Nephron (organoid): ENCODE measurements around the gene CHMP2A.
A peak's percentile ranks its signal among the peaks of the same experiment; 100 is the strongest.

Experiments
- H3K27ac Mint-ChIP-seq, 3 experiments: 2 replicates each; pipeline ENCODE4 v1.8.0; 2020; ENCODE audit warnings: mixed read lengths in 3 of 3, mild to moderate bottlenecking in 2 of 3, moderate library complexity in 1 of 3
- H3K27me3 Mint-ChIP-seq: 2 replicates; pipeline ENCODE4 v1.8.0; 2021; ENCODE audit warnings: low read depth, mild to moderate bottlenecking, moderate library complexity, mixed read lengths
- H3K36me3 Mint-ChIP-seq: 2 replicates; pipeline ENCODE4 v1.8.0; 2020; ENCODE audit warnings: low read depth, mixed read lengths
- H3K4me1 Mint-ChIP-seq: 2 replicates; pipeline ENCODE4 v1.8.0; 2020; ENCODE audit warnings: mixed read lengths
- H3K4me3 Mint-ChIP-seq, 3 experiments: 2 replicates each; pipeline ENCODE4 v1.8.0; 2020; ENCODE audit warnings: mild to moderate bottlenecking in 3 of 3, mixed read lengths in 3 of 3, moderate library complexity in 2 of 3
- H3K9me3 Mint-ChIP-seq: 2 replicates; pipeline ENCODE4 v1.8.0; 2020; ENCODE audit warnings: mixed read lengths
- CTCF ChIP-seq, 3 experiments: fragments of 200-600 bp; sonication (generic); IDR thresholded peaks; one replicate each; pipeline ENCODE4 v1.5.0; 2021; ENCODE audit warnings: antibody characterized with exemption in 3 of 3; ENCODE audit not compliant: unreplicated experiment in 3 of 3

The CHMP2A gene

GRCh38 chr19:58538257-58539168 lies 16.4 kb downstream of the CHMP2A start:
- Mint-ChIP-seq H3K4me3 (peak overlapping the region; percentile 83 to 86 (median 84)), H3K27me3 (peaks cover 19% of the 10 kb centered on the region), H3K36me3 (no peaks in the 10 kb centered on the region), H3K4me1 (peaks cover 6% of the 10 kb centered on the region), H3K27ac (peak overlapping the region; percentile 95 to 96 (median 96)), H3K9me3 (no peaks in the 10 kb centered on the region)
- TF ChIP-seq CTCF (IDR thresholded peaks at IDR 0.05; ENCODE audit: unreplicated experiment in 3 of 3): no peak

GRCh38 chr19:58536852-58537798 lies 17.8 kb downstream of the CHMP2A start:
- H3K4me1 Mint-ChIP-seq: peaks cover 5% of the 10 kb centered on the region
- no peaks in the 10 kb centered on the region for H3K36me3 Mint-ChIP-seq

GRCh38 chr19:58535857-58536256 lies 19.0 kb downstream of the CHMP2A start:
- peaks cover 15% of the 10 kb centered on the region for H3K27me3 Mint-ChIP-seq
- peaks cover 5% of the 10 kb centered on the region for H3K4me1 Mint-ChIP-seq
- TF ChIP-seq CTCF (IDR thresholded peaks at IDR 0.05; ENCODE audit: unreplicated experiment in 3 of 3): no peak
- no peak overlapping the region for H3K4me3 Mint-ChIP-seq
- no peaks in the 10 kb centered on the region for H3K36me3 Mint-ChIP-seq
- H3K27ac Mint-ChIP-seq: peak overlapping the region in 1 of 3 experiments; percentile 4
- H3K9me3 Mint-ChIP-seq: no peaks in the 10 kb centered on the region

More at GRCh38 chr19:58536852-58537798, 17.8 kb downstream of the CHMP2A start:
- Mint-ChIP-seq H3K9me3 (no peaks in the 10 kb centered on the region), H3K27me3 (peaks cover 15% of the 10 kb centered on the region), H3K27ac (peak overlapping the region; percentile 95 to 96 (median 96)), H3K4me3 (peak overlapping the region; percentile 17 to 86 (median 83))
- TF ChIP-seq CTCF (IDR thresholded peaks at IDR 0.05; ENCODE audit: unreplicated experiment in 3 of 3): no peak

GRCh38 chr19:58531034-58531840 lies 23.7 kb downstream of the CHMP2A start:
- Mint-ChIP-seq H3K4me3 (no peak overlapping the region), H3K9me3 (no peaks in the 10 kb centered on the region), H3K27ac (no peak overlapping the region), H3K27me3 (no peaks in the 10 kb centered on the region), H3K36me3 (no peaks in the 10 kb centered on the region), H3K4me1 (no peaks in the 10 kb centered on the region)
- TF ChIP-seq CTCF (IDR thresholded peaks at IDR 0.05; ENCODE audit: unreplicated experiment in 3 of 3): no peak

- H3K27ac Mint-ChIP-seq: no peak overlapping the region
Observed at GRCh38 chr19:58529405-58529804, 25.5 kb downstream of the CHMP2A start.

More at GRCh38 chr19:58529405-58529804, 25.5 kb downstream of the CHMP2A start:
- Mint-ChIP-seq H3K4me3 (no peak overlapping the region), H3K4me1 (no peaks in the 10 kb centered on the region), H3K36me3 (no peaks in the 10 kb centered on the region), H3K9me3 (no peaks in the 10 kb centered on the region), H3K27me3 (no peaks in the 10 kb centered on the region)
- no peak for TF ChIP-seq CTCF (IDR thresholded peaks at IDR 0.05; ENCODE audit: unreplicated experiment in 3 of 3)
